NCI-H1694 (cell line): Measurements from ENCODE around the gene CUZD1.

ENCODE experiments used
- DNase-seq: peaks from one replicate; lab custom pipeline; 2025; lab: John Stamatoyannopoulos, UW

The CUZD1 gene

DNA sequence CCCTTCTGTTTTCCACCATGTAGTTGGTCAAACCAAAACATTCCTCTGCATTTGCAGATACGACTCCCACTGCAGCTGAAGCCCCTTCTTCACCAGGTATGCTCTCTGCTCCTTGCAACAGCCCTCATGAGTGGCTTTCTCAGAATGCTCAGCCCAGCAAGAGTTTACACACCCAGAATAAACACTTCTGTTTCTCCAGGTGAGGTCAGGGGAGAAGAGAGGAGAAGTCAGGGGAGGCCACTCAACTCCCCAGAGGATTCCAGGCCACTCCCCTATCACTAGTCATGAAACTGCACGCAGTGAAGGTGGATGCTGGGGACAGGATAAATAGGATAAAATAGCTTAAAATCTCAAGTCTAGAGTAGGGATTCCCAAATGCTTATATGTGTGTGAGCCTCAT lies 31.2 kb downstream of the CUZD1 start:
- no peak for DNase-seq

DNA sequence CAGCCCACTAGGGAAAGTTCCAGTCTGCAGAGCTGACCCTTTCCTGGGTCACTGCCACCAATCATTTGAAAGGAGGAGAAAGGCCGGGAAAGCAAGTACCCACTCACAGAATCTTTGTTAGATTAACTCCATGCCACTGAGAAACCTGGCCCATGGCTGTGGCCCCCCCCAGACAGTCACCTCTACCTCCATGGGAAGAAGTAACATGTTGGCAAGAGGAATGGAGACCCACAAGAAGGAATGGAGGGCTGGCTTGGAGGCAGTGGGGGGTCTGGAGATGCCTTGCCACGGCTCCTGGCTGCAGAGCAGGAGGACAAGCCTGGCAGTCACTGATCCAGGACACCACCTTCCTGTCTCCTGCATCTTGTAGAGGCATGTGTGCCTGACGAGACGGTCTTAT lies 32.9 kb downstream of the CUZD1 start:
- no peak for DNase-seq

DNA sequence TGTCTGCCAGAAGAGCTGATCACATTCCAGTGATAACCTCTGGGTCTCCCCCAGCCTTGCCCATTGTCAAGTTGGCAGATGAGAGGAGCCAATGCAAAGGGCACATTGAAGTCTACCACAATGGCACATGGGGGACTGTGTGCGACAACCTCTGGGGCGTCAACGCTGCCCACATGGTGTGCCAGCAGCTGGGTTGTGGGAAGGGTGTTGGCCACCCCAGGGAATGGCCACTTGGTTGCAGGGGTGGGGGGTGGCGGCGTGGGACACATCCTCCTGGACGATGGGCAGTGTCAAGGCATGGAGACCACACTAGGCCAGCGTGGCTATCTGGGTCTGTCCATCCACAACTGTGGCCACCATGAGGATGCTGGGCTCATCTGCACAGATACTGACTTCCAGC lies 43.4 kb downstream of the CUZD1 start:
- DNase-seq = no peak

DNA sequence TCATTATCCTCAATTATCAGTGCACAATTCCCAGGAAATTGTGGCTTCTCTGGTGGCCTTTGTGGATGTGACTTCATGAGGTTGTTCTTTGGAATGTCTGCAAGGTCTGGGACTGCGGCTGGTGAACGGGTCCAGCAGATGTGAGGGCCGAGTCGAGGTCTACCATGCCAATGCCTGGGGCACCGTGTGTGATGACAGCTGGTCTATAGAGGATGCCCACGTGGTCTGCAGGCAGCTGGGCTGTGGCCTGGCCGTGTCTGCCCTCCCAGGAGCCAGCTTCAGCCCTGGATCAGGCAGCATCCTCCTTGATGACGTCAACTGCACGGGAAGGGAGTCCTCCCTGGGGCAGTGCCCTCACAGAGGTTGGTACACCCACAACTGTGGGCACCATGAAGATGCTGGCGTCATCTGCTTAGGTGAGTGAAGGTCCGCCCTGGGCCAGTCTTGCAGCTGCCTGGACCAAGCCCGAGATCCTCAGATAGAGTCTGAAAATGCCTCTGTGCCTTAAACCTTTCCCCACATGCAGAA lies 46.9 kb downstream of the CUZD1 start:
- no peak for DNase-seq

DNA sequence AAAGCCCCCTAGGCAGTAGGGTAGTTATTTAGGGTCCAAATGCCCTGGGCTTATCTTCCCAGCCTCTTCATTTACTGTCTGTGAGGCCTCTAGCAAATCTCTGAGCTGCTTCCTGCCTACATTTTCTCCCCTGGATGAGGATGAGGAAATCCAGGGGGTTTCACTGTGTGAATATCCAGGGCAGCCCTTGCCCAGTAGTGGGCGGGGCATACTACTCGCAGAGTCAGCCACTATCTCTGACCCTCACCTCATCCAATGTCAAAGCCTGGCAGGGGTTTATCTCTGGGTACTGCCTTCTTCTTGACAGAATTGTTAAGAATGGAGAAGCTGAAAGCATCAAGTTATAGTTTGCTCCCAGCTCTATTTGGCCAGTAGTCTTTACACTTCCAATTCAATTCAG lies 48.9 kb downstream of the CUZD1 start:
- DNase-seq = no peak

DNA sequence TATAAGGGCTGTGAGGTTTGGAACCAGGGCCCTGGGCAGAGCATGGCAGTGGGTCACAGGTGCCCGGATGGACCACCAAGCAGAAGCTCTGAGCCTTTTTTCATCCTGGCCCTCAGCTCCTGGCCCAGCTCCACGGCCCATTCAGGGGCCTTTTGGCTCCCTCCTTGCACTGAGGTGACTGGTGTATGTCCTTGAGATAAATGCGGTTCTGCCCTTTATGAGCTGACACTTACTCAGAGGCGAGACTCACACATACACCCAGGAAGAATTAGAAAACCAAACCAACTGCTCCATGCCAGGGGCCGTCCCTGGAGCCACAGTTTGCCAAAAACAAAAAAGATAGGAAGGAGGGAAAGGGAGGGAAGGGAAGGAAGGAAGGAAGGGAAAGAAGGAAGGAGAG lies 49.7 kb downstream of the CUZD1 start:
- no peak for DNase-seq

DNA sequence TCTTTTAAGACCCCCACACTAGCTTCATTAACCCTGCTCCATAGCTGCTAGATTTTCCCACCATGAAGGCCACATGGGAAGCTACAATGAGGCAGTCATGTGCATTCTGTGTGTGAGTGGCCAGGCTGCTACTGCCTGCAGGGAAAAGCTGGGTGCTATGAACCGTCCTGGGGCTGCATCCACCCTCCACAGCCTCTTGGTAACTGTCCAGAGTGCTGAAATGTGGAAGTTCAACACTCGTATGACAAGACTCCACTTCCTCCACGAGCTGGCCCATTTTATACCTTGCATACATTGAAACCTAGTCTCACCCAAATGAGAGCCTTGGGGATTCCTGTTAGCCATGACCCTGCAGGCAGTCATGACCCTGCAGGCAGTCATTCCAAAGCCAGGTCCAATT lies 59.4 kb downstream of the CUZD1 start:
- DNase-seq = no peak

DNA sequence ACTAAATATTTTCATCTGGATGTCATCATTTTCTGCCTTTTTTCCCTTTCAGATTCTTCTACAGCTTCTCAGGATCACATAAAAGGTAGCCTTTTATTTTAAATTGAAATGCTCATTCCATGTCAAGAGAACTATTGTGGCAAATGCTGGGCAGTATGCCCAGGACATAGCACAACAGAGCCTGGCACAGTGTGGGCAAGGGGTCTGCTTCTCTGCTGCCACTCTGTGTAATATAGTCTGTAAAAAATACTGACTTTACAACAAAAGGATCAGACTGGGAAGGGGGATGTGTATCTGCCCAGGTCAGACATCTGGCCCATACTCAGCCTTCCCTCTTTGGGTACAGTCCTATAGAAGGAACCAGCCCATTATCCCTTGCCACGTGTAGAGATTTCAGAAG lies 62.7 kb downstream of the CUZD1 start:
- DNase-seq = no peak
